K562 (cell line): Measurements from ENCODE around the gene RDH14. TPM values are rescaled to one million over a fixed set of nuclear protein-coding genes. Genes with fewer than 3 reads are reported as not detected.
A peak's percentile ranks its signal among the peaks of the same experiment; 100 is the strongest.

Experiments
- ATAC-seq: fragments of 200-7000 bp; cut with Tn5 transposase; 3 replicates; pipeline ENCODE4 v1.9.1; 2020; ENCODE audit warnings: moderate library complexity
- BruUV-seq: library from RNA; stranded (reverse); fragments of 400-500 nt; replicated peaks from 2 replicates; lab custom pipeline; 2021; lab: Mats Ljungman, UMichigan
- CTCF ChIA-PET: fragments of 300-600 bp; formaldehyde crosslinking; extraction: SDS; loops from one replicate; lab custom pipeline; 2021; ENCODE audit warnings: low intra/inter-chr PET ratio; lab: Yijun Ruan, JAX
- POLR2A ChIA-PET: fragments of 300-600, 350-650 bp; sonication (Branson Sonifier 250); formaldehyde crosslinking; extraction: SDS; loops from one replicate; lab custom pipeline; 2021; ENCODE audit warnings: antibody characterized with exemption, inconsistent platforms; lab: Yijun Ruan, JAX
- DNase-seq, 4 experiments: peaks; one replicate each; pipeline versions ENCODE4 v3.0.0 to v3.0.0-alpha.2; 2011 to 2018; ENCODE audit warnings: low spot score in 3 of 4, mixed read lengths in 3 of 4; ENCODE audit errors: extremely low read depth in 1 of 4
- FAIRE-seq: peaks from 2 replicates; lab custom pipeline; 2011; peaks lifted over from hg19 to GRCh38; lab: Jason Lieb, UNC
- H2AFZ ChIP-seq: 2 replicates; pipeline ENCODE4 v1.6.0; 2011; ENCODE audit warnings: low read depth, low read length, control low read depth, inconsistent platforms
- H3K27ac ChIP-seq: fragments of 200-600 bp; 3 replicates; pipeline ENCODE4 v1.8.0; 2011; ENCODE audit warnings: low read depth, mild to moderate bottlenecking, control low read depth, inconsistent platforms, low read length, moderate library complexity, mixed read lengths; ENCODE audit errors: extremely low read depth
- H3K27me3 ChIP-seq, 2 experiments: fragments of 300-600 bp in 1 of 2; 2 replicates in 1 of 2; 3 replicates in 1 of 2; pipeline versions ENCODE4 v1.6.0 to v1.8.0; 2011; ENCODE audit warnings: inconsistent platforms in 2 of 2, low read length in 2 of 2, mild to moderate bottlenecking in 1 of 2, mixed read lengths in 1 of 2, moderate library complexity in 1 of 2; ENCODE audit not compliant: control insufficient read depth in 2 of 2, insufficient read depth in 2 of 2
- H3K36me3 ChIP-seq: fragments of 300-600 bp; 3 replicates; pipeline ENCODE4 v1.8.0; 2011; ENCODE audit warnings: mild to moderate bottlenecking, low read length, inconsistent platforms; ENCODE audit not compliant: control insufficient read depth, insufficient read depth
- H3K4me1 ChIP-seq, 2 experiments: fragments of 200-600 bp in 1 of 2; replicated peaks in 1 of 2; 2 replicates in 1 of 2; 3 replicates in 1 of 2; pipeline versions ENCODE4 v1.5.1 to v1.8.0; 2011; ENCODE audit warnings: inconsistent platforms in 2 of 2, low read length in 2 of 2, mild to moderate bottlenecking in 1 of 2, mixed read lengths in 1 of 2, moderate library complexity in 1 of 2; ENCODE audit not compliant: control insufficient read depth in 2 of 2, insufficient read depth in 2 of 2
- H3K4me2 ChIP-seq: 2 replicates; pipeline ENCODE4 v1.6.1; 2011; ENCODE audit warnings: low read length, control low read depth, inconsistent platforms, mixed read lengths; ENCODE audit not compliant: insufficient read depth
- H3K4me3 ChIP-seq: fragments of 200-600 bp; sonication (generic), shearing (Covaris generic); 2 replicates; pipeline ENCODE4 v1.5.1; 2016; ENCODE audit warnings: control low read depth, inconsistent platforms
- H3K79me2 ChIP-seq: fragments of 200-600 bp; 3 replicates; pipeline ENCODE4 v1.8.0; 2011; ENCODE audit warnings: low read length, inconsistent platforms; ENCODE audit not compliant: control insufficient read depth, insufficient read depth
- H3K9ac ChIP-seq, 2 experiments: 2 replicates each; pipeline versions ENCODE4 v1.6.0 to v1.6.1; 2011; ENCODE audit warnings: low read depth in 2 of 2, low read length in 2 of 2, control low read depth in 1 of 2, inconsistent platforms in 1 of 2, mild to moderate bottlenecking in 1 of 2, mixed read lengths in 1 of 2; ENCODE audit not compliant: insufficient read depth in 1 of 2
- H3K9me1 ChIP-seq: one replicate; pipeline ENCODE4 v1.6.0; 2011; ENCODE audit warnings: inconsistent platforms, mild to moderate bottlenecking, low read length, moderate library complexity; ENCODE audit not compliant: control insufficient read depth, insufficient read depth
- H3K9me3 ChIP-seq: replicated peaks from 2 replicates; pipeline ENCODE4 v1.5.1; 2011; ENCODE audit warnings: low read depth, low read length, inconsistent platforms; ENCODE audit not compliant: control insufficient read depth, insufficient read depth
- H4K20me1 ChIP-seq: replicated peaks from 2 replicates; pipeline ENCODE4 v1.6.1; 2011; ENCODE audit warnings: low read length, inconsistent platforms, mixed read lengths; ENCODE audit not compliant: control insufficient read depth, insufficient read depth
- CCAR2 ChIP-seq: fragments of 200-400 bp; formaldehyde crosslinking; IDR thresholded peaks from 2 replicates; pipeline ENCODE4 v1.6.1; 2017; ENCODE audit warnings: mild to moderate bottlenecking, low read depth, low read length
- FUS ChIP-seq: fragments of 200-400 bp; formaldehyde crosslinking; optimal IDR thresholded peaks from 2 replicates; pipeline ENCODE3; 2017; ENCODE audit warnings: low read depth, low read length
- HSF4 ChIP-seq: fragments of 250-450 bp; sonication (Bioruptor Pico); IDR thresholded peaks from 2 replicates; pipeline ENCODE4 v2.1.2; 2022; ENCODE audit warnings: mild to moderate bottlenecking, moderate library complexity, borderline replicate concordance
- PTBP1 ChIP-seq: fragments of 200-400 bp; formaldehyde crosslinking; IDR thresholded peaks from 2 replicates; pipeline ENCODE4 v1.6.1; 2017; ENCODE audit warnings: low read depth, low read length
- SRSF7 ChIP-seq: fragments of 200-400 bp; formaldehyde crosslinking; optimal IDR thresholded peaks from 2 replicates; pipeline ENCODE3; 2017; ENCODE audit warnings: mild to moderate bottlenecking, low read depth, low read length
- ZNF408 ChIP-seq: fragments of 250-450 bp; sonication (Bioruptor Pico); IDR thresholded peaks from 2 replicates; pipeline ENCODE4 v1.4.0; 2020; ENCODE audit warnings: low read depth, mild to moderate bottlenecking, moderate library complexity
- WGBS: fragments of 100-300 bp; shearing (Covaris generic); methylation state at CpG from one replicate; pipeline ENCODE4 v1.1.6; 2016; ENCODE audit warnings: low coverage, mixed read lengths; ENCODE audit not compliant: insufficient coverage; ENCODE audit errors: missing lambda C conversion rate; 5-methylcytosine and 5-hydroxymethylcytosine counted together
- in situ Hi-C: fragments of 300-500 bp; cut with MboI; formaldehyde crosslinking; loops from 4 replicates; pipeline ENCODE4 v1.15.0; 2018; ENCODE audit warnings: inconsistent platforms, mixed read lengths
- intact Hi-C: fragments of 100-400 bp; cut with micrococcal nuclease; formaldehyde crosslinking; loops from 2 replicates; pipeline ENCODE4 v1.14.2; 2022
- polyA plus RNA-seq, 8 experiments: library from polyadenylated mRNA; depleted of rRNA in 4 of 8; stranded (reverse) in 5 of 8; unstranded in 3 of 8; fragments of >200 nt; fragmentation: Nextera tagmentation in 2 of 8; fragmentation: Illumina TruSeq in 1 of 8; extraction: Ambion mirVana in 2 of 8; extraction: Trizol in 1 of 8; gene quantifications; 2 replicates each; pipeline versions ENCODE4 v1.2.1 to v1.2.3, GENCODE V29; 2011 to 2014; ENCODE audit warnings: inconsistent platforms in 1 of 8, missing spikeins in 1 of 8
- total RNA-seq, 7 experiments: library from RNA; depleted of rRNA in 6 of 7; stranded (reverse); fragments of >200 nt in 6 of 7; fragmentation: Illumina TruSeq in 2 of 7; extraction: Trizol in 2 of 7; gene quantifications; 2 replicates each; pipeline versions ENCODE4 v1.2.1 to v1.2.3, GENCODE V29; 2011 to 2021; ENCODE audit warnings: low replicate concordance in 1 of 7
- TF ChIP-seq, protein P1 (sequence below): fragments of 250-450 bp; sonication (Bioruptor Pico); IDR thresholded peaks from 2 replicates; pipeline ENCODE4 v1.9.0; 2021; ENCODE audit warnings: mild to moderate bottlenecking, inconsistent platforms
- TF ChIP-seq, protein P2 (sequence below), 2 experiments: IDR thresholded peaks; 2 replicates each; pipeline ENCODE4 v1.6.1; 2012; ENCODE audit warnings: improper control_type of control experiment in 2 of 2, low read depth in 2 of 2, low read length in 2 of 2, borderline replicate concordance in 1 of 2
- TF ChIP-seq, protein P3 (sequence below): fragments of 450-650 bp; conservative IDR thresholded peaks from 2 replicates; pipeline ENCODE4 v1.6.1; 2016; ENCODE audit warnings: missing genetic modification characterization, low read depth, mild to moderate bottlenecking, control low read depth, missing compliant biosample characterization

RDH14 gene
- total and polyA plus RNA-seq, 9 of the 15 experiments (the other 6 are each of a cell fraction or from before 2014, with no cell fraction given): 6.7 to 26.2 (median 20.9) TPM

DNA sequence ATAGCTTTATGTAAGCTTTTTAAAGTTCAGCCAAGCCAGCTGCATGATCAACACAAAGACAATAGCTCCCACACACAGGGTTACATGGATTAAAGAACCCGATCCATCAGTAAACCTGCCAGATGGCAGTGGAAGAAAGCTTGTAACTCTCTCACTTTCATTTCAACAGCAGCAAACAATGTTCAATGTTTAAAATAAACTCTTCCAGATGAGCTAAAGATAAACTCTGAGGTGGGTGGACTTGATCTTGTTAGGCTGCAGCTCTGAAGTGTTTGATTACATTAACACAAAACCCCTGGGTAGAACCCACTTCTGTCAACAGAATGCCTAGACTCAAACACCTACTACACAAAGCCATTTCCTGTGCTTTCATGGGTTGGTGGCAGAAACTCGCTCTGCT lies 13.9 kb downstream of the RDH14 start:
- DNase-seq (no peak), ATAC-seq (no peak), FAIRE-seq (no peak)
- no peak overlapping the region for H3K27ac ChIP-seq
- H2AFZ ChIP-seq: peak overlapping the region; percentile 8; the same call in 1 of the 2 replicates
- POLR2A ChIA-PET: no interaction called here
- H3K27me3 ChIP-seq: no peaks in the 10 kb centered on the region
- no peaks in the 10 kb centered on the region for H3K79me2 ChIP-seq
- 28% methylated on average over 2 of the region's 2 CpGs for WGBS
- no peaks in the 10 kb centered on the region for H3K9me3 ChIP-seq
- H3K9me1 ChIP-seq: no peaks in the 10 kb centered on the region
- TF ChIP-seq PTBP1 (no peak), SRSF7 (no peak), ZNF408 (CRISPR knock-in tag) (no peak), HSF4 (CRISPR knock-in tag) (no peak), FUS (no peak), CCAR2 (no peak)
- TF ChIP-seq, protein P1, sequence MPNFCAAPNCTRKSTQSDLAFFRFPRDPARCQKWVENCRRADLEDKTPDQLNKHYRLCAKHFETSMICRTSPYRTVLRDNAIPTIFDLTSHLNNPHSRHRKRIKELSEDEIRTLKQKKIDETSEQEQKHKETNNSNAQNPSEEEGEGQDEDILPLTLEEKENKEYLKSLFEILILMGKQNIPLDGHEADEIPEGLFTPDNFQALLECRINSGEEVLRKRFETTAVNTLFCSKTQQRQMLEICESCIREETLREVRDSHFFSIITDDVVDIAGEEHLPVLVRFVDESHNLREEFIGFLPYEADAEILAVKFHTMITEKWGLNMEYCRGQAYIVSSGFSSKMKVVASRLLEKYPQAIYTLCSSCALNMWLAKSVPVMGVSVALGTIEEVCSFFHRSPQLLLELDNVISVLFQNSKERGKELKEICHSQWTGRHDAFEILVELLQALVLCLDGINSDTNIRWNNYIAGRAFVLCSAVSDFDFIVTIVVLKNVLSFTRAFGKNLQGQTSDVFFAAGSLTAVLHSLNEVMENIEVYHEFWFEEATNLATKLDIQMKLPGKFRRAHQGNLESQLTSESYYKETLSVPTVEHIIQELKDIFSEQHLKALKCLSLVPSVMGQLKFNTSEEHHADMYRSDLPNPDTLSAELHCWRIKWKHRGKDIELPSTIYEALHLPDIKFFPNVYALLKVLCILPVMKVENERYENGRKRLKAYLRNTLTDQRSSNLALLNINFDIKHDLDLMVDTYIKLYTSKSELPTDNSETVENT (CRISPR knock-in tag): no peak
- TF ChIP-seq, protein P2, sequence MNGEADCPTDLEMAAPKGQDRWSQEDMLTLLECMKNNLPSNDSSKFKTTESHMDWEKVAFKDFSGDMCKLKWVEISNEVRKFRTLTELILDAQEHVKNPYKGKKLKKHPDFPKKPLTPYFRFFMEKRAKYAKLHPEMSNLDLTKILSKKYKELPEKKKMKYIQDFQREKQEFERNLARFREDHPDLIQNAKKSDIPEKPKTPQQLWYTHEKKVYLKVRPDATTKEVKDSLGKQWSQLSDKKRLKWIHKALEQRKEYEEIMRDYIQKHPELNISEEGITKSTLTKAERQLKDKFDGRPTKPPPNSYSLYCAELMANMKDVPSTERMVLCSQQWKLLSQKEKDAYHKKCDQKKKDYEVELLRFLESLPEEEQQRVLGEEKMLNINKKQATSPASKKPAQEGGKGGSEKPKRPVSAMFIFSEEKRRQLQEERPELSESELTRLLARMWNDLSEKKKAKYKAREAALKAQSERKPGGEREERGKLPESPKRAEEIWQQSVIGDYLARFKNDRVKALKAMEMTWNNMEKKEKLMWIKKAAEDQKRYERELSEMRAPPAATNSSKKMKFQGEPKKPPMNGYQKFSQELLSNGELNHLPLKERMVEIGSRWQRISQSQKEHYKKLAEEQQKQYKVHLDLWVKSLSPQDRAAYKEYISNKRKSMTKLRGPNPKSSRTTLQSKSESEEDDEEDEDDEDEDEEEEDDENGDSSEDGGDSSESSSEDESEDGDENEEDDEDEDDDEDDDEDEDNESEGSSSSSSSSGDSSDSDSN (IDR thresholded peaks at IDR 0.05; ENCODE audit: borderline replicate concordance in 1 of 2, low read depth in 2 of 2, low read length in 2 of 2): no peak
- TF ChIP-seq, protein P3, sequence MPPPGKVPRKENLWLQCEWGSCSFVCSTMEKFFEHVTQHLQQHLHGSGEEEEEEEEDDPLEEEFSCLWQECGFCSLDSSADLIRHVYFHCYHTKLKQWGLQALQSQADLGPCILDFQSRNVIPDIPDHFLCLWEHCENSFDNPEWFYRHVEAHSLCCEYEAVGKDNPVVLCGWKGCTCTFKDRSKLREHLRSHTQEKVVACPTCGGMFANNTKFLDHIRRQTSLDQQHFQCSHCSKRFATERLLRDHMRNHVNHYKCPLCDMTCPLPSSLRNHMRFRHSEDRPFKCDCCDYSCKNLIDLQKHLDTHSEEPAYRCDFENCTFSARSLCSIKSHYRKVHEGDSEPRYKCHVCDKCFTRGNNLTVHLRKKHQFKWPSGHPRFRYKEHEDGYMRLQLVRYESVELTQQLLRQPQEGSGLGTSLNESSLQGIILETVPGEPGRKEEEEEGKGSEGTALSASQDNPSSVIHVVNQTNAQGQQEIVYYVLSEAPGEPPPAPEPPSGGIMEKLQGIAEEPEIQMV (tag): no peak
- in situ Hi-C loops: no loop called here
- CTCF ChIA-PET: no interaction called here
- BruUV-seq: no TSS peak
- H4K20me1 ChIP-seq: no peaks in the 10 kb centered on the region
- H3K4me3 ChIP-seq: no peak overlapping the region
- intact Hi-C loops: no loop called here
- peaks cover 0 to 14% of the 10 kb centered on the region in 2 experiments; a peak in 3 of 5 replicates for H3K4me1 ChIP-seq
- H3K36me3 ChIP-seq: no peaks in the 10 kb centered on the region
- no peak overlapping the region for H3K9ac ChIP-seq
- no peak overlapping the region for H3K4me2 ChIP-seq
